ENCODE measurements around the gene SH3PXD2A.
A peak's percentile ranks its signal among the peaks of the same experiment; 100 is the strongest.
"Not testable (repeated sequence)": the region's sequence is repeated elsewhere in the genome, so short reads cannot be mapped to it uniquely, and the experiment has no call there.

Gene SH3PXD2A

DNA sequence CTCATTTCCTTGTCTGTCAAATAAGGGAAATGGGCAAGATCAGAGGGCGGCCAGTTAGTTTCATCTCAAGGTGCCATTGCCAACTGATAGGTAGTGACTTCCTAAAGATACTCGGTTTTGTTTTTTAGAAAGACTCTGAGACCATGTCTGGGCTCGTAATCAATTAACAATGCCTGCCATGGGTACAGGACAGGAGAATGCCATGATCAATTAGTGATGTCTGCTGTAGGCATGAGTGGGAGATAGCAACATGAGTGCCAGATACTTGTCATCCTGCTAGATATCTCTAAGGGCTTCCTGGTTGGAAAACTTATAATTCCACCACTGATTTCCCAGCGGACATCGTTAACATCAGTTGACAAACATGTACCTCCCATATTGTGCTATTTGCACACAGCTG is 64.8 kb downstream of the SH3PXD2A start:
- no peak for DNase-seq (ENCODE audit: low read depth)

DNA sequence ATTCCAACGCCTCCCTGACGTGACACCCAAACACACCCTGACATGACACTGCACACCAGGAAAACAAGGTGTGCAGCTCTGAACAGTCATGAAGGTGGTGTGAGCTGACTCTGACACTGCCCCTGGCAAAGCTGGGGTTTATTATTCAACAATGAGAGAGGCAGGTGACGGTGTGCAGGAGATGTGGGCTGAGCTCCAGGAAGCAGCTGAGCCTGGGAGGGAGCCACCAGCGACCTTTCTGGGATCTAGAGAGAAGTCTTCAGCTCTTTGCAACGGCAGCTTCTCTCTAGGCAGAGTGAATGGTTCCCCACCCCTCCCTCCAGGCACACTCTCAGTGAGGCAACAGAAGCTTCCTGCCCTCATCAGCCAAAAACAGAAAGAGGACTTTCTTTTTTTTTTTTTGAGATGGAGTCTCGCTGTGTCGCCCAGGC is 65.6 kb downstream of the SH3PXD2A start:
- no peak for DNase-seq (ENCODE audit: low read depth)

DNA sequence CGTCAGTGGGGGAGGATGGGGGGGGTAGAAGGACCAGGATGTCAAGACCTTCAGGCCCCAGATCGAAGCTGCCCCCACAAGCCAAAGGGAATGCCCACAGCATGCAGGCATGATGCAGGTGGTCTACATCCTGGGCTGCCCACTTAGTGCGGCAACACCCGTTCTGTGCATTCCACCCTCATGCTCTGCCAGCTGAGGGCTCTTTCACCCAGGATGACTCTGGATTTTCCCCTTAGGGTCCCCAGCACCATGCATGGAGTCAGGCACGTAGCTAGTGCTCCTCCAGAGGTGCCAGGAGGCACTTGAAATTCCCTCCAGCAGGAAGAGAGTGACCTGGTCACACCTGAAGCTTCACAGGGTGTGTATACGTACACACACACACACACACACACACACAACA is 66.2 kb downstream of the SH3PXD2A start:
- DNase-seq (ENCODE audit: low read depth) = no peak

DNA sequence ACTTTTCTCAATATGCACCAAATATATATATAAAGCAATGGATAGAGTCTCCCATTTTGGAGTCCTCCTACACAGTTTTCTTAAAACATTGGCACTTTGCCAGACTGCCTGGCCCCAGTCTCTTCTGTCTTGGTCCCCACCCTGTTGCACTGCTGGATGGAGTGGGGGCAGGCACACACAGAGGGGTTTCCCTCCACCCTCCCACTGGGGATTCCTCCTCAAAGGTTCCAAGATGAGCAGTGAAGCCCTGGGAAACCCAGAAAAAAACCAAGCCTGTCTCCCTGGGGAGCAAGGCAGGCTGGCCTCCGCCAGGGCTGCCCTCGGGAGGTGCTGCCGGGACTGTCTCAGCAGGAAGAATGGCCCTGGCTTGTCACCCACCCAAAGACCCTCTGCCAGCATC is 68.0 kb downstream of the SH3PXD2A start:
- no peak for DNase-seq (ENCODE audit: low read depth)

DNA sequence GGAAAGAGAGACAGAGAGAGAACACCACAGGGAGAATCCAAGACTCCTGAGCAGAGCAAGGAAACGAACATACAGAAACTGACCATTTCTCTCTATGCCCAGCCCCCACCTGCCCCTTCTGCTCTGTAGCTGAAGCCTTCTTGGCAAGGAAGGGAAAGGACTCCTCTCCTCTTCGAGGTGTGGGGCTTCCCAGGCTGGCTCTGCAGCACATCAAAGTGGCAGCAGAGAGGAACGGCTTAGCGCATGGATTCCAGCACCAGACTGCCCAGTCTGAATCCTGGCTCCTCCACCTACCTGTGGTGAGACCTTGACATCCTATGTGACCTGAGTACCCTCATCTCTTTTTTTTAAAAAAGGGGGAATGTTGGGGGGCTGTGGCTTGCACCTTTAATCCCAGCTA is 69.4 kb downstream of the SH3PXD2A start:
- DNase-seq (ENCODE audit: low read depth) = no peak

DNA sequence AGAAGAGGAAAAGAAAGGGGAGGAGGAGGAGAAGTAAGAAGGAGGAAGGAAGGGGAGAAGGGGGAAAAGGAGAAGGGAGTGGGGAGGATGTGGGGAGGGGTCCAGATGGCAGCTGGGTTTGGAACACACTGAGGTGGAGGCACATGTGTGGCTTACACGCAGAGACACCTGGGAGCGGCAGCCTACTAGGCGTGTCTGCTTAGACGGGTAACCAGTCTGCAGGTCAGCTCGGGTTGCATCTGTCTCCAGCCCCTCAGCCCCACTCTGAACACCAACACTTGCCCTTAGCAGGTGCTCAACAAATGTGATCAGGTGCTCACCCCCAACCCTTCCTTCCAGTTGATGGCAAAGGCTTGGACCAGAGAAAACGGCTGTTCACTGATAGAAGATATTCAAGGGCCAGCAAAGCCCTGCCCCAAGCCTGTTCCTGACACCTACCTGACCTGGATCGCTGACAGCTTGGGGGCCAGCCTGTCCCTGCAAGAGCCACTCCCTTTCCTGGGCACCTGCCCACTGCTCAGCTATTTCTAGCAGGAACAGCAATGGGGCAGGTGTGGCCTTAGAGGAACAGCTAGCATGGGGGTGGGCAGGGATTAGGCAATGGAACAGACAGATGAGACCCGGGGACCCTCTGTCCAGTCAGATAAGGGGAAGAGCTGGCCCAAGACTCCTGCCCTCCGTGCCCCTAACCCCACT is 70.5 kb downstream of the SH3PXD2A start:
- DNase-seq (ENCODE audit: low read depth) = no peak

DNA sequence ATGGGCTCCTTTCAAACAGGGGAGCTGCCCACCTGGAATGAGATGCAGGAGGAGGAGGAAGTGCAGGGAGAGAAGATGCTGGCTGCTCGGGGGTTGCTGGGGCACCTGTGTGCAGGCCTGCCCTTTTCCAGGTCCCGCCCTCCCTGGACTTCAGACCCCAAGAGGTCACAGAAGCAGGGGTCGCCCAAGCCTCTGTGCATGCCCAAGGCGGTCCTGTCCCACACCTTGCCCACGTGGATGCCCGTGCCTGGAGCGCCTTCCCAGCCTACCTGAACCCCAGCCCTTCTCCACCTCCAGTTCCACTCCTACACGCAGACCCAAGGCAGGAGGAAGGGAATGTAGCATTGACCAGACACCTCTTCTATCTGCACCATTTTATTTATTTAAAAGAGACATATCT is 71.3 kb downstream of the SH3PXD2A start:
- DNase-seq (ENCODE audit: low read depth) = no peak

DNA sequence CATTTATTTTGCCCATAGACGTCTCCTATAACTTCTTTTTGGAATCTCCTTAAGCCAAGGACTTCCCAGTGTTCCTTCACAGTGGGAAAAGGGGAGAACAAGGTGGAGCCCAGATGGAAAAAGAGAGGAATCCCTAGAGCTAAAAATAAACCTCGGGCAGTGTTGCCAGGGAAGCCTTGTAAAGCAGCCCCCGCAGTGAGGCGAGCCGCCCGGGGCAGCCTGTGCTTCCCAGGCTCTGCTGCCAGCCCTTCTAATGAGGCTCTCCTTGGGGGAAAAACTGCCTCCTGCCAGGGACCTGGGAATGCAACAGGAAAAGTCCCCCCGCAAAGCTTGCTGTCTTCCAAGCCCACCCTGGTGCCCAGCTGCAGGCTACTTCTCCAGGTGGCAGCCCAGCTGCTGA is 71.7 kb downstream of the SH3PXD2A start:
- no peak for DNase-seq (ENCODE audit: low read depth)

DNA sequence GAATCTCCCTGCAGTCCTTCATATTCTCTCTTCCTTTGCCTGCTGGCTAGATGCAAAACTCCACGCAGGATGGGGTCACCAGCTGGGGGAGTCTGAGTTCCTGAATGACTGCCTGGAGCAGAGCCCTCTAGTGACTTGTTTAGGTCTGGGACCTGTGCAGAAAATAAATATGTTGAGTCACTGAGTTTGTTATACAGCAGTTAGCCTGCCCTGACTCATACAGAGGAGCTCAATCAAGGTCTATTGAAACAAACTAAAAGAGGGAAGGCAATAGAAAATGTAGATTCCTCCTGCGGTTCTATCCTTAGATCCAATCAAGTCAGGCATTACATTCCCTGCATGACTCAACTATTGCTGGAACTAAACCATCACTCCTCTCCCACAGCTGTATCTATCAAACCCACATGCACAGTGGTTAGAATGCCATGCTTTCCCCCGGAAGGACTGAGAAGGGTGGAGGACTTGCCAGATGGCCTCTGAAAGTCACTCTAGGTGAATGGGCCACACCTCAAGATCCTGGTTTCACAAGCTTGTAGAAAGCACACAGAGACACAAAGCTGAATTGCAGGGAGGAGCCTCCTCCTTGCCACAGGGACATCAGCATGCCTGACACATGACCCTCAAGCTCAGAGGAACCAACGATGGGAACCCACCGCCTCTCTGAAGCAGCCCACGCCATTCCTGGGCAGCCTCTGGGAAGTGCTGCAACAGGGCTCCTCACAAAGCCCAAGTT is 73.9 kb downstream of the SH3PXD2A start:
- DNase-seq (ENCODE audit: low read depth) = no peak

DNA sequence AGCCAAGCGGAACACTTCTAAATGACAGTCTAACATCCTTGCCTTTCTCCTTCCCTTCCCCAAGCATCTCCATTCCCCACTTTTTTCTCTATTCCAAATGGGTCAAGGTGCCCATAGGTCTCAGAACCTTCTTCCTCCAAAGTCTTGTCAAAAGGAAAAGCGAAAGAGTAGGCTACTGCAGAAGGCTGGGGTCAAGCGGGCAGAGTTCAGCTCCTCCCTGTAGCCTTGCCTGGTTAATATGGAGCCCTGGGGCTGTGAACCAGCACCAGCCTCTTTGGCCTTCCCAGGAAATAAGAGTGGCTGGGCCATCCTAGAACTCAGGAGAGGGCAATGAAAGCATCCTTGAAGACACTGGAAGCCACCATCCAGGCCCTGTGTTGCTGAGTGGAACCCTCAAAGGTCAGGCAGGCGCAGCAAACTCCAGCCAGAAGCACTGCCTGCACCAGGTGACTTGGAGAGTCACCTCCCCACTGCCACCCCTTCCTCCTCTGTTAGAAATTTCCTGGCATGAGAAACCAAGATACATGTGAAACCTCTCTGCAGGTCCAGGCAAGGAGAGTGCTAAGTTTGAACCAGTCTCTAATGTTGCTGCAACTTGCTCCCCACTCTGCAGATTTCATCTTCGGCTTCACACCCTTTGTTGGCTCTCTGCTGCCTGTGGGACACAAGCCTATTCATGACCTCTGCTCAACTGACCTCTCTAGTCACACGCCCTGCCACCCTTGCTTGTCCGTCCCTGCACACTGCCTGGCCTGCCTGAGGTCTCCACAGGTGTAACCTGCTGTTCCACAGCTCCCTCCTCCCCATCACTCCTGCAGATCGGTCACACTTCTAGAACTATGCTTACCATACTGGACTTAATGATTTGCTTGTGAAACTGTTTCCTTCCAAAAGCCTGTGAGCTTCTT is 74.9 kb downstream of the SH3PXD2A start:
- no peak for DNase-seq (ENCODE audit: low read depth)

DNA sequence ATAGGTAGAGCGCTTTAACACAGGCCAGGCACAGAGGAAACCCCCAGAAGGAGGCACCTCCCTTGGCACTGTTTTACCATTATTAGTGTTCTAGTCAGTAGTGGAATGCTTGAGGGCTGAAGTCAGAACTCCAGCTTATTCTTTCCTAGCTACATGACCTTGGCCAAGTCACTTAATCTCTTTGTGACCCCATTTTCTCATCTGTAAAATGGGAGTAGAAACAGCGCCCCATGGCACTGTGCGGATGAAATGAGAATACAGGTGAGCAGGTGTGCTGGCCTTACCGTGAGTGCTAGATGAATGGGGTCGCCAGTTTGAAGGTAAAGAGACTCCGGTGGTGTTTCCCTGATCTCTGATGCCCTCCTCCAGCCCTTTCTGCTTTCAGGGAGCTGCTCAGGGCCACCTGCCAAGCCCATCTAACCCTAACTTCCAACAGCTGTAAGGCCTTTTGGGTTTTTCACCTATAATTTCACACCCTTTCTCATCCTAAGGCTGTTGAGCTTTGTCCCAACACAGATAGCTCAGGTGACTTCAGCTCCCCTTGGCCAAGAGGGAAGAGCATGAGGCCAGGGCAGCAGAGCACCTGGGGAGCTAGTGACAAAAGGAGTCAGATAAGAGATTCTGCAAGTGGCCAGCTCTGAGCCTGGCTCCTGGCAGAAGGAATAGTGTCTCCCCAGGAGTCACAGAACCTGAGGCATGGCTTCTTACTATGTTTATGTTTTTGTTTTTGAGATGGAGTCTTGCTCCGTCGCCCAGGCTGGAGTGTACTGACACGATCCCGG is 76.8 kb downstream of the SH3PXD2A start:
- no peak for DNase-seq (ENCODE audit: low read depth)

DNA sequence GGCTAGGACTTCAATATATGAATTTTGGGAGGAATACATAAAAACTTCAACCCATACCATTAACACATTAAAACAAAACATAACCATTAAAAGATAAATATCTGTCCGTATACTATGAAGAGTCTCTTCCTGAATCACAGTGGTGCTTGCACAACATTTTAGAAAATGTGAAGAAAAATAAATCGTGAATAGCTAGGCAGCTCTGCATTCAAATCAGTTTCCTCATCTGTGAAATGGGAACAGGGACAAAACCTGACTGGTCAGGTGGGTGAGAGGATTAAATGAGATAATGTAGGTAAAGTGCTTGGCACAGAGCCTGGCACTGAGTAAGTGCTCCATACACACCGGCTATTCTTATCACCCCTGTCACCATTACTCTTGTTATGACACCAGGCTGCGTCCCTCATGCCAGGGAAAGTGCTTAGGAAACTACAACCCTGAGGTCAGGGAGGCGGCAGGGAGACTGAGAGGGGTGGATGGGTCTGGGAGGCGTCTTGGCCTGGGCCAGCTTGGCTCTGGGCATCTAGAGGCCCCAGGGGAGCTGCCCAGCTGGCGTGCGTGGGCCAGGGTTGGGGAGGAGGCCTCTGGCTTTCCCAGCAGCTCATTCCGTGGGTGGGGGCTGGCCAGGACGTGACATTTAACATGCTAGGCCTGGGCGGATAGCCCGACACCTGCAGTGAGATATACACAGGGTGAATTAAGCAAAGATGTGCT is 78.3 kb downstream of the SH3PXD2A start:
- no peak for DNase-seq (ENCODE audit: low read depth)

DNA sequence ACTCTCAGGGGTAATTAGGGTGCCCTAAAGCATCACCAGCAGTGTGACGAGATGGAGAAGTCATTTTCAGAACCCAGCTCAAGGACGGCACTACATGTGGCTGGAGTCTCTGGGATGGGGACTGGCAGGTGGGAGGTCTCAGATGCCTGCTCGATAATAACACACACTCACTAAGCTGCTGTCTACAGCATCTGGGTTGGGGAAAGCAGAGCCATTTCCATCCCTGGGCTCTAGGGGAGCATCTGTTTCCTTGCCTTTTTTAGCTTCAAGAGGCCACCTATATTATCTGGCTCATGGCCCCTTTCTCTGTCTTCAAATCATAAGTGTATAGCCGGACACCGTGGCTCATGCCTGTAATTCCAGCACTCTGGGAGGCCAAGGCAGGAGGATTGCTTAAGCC is 79.6 kb downstream of the SH3PXD2A start:
- DNase-seq (ENCODE audit: low read depth) = no peak

DNA sequence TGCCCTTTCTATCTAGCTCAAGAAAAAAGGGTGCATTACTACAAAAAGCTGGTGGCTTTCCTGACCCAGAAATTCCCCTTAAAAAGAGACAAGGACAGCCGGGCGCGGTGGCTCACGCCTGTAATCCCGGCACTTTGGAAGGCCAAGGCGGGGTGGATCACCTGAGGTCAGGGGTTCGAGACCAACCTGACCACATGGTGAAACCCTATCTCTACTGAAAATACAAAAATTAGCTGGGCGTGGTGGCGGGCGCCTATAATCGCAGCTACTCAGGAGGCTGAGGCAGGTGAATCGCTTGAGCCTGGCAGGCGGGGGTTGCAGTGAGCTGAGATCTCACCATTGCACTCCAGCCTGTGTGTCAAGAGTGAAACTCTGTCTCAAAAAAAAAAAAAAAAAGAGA is 82.5 kb downstream of the SH3PXD2A start:
- not testable (repeated sequence) for DNase-seq (ENCODE audit: low read depth)

DNA sequence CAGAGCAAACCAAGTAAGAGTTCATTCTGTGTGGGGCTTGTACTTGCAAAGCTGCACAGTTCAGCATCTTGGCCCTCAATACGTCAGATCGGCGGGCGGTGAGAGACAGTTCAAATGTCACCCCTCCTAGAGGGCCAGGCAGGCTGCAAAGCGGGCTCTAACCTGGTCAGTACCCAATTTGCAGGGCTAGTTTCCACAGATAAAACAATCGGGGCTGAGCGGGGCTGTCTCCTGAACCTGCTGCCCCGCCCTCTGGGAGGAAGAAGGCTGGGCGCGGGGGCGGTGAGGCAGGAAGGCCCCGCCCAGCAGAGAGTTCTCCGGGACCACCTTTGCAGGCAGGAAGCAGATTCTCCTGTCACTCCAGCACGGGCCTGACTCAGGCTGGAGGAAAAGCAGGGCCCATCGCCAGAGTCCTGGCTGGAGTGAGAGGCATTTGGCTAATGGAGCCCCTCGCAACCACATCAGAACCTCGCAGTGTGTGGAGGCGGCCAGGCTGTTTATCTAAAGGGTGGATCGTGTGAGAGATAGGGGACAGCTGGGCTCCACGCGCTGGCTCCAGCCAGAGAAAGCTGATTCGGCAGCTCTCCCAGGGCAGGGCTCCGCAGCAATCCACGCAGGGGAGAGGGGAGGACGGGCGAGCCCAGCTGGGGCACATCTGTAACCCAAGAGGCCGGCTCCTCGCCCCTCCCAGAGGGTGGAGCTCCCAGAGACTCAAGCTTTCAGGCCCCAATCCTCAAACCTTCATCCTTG is 83.1 kb downstream of the SH3PXD2A start:
- DNase-seq (ENCODE audit: low read depth) = peak; percentile 25

DNA sequence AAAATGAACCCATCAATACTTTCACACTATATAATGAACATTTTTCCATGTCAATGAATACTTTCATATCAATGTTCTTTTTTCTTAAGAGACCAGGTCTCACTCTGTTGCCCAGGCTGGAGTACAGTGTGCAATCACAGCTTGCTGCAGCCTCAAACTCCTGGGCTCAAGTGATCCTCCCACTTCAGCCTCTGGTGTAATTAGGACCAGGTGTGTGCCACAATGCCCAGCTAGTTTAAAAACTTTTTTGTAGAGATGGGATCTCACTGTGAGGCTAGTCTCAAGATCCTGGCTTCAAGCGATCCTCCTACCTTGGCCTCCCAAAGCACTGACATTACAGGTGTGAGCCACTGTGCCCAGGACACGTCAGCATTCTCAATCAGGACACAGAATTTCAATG is 85.2 kb downstream of the SH3PXD2A start:
- DNase-seq (ENCODE audit: low read depth) = no peak

DNA sequence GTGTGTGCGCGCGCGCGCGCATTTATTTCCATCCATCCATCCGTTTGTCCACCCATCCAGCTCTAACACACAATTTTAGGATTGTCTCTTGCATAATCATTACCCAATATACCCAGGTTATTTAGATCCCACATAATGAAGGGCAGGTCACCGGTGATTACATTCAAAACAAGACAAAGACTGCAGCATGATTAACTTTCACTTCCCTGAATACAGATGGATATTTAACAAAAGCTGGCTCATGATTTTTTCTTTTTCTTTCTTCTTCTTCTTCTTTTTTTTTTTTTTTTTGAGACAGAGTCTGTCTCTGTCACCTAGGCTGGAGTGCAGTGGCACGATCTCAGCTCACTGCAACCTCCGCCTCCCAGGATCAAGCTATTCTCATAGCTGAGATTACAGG is 86.2 kb downstream of the SH3PXD2A start:
- no peak for DNase-seq (ENCODE audit: low read depth)

DNA sequence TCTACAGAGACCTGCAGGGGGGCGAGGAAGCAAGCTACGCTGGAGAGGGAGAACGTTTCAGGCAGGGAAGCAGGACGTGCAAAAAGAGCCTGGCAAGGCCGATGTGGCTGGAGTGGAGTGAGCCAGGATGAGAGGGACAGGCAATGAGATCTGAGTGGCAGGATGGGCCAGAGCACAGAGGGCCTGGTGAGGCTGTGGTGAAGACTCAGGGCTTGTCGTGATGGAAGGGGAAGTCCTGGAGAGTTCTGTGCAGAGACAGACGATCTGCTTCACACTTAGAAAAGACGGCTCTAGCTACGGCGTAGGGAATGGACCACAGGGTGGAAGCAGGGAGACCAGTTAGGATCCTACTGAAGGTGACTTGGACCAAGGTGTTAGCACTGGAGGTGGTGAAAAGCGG is 87.0 kb downstream of the SH3PXD2A start:
- DNase-seq (ENCODE audit: low read depth) = no peak

DNA sequence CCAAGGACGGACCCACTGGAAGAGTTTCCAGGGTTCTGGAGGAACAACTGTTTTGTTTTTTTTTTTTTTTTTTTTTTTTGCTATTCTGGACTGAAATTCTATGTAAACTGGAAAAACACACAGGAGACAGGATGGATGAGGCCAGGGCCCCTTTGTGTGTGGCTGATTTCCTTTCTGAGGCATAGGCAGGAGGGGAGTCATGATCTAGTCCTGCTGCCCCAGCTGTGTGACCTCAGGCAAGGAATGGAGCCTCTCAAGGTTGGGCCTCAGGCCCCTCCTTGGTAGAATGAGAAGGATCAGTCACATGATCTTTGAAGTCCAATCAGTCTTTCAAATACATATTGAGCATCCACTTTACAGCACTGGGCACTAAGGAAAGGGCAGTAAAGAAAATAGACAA is 87.6 kb downstream of the SH3PXD2A start:
- no peak for DNase-seq (ENCODE audit: low read depth)

DNA sequence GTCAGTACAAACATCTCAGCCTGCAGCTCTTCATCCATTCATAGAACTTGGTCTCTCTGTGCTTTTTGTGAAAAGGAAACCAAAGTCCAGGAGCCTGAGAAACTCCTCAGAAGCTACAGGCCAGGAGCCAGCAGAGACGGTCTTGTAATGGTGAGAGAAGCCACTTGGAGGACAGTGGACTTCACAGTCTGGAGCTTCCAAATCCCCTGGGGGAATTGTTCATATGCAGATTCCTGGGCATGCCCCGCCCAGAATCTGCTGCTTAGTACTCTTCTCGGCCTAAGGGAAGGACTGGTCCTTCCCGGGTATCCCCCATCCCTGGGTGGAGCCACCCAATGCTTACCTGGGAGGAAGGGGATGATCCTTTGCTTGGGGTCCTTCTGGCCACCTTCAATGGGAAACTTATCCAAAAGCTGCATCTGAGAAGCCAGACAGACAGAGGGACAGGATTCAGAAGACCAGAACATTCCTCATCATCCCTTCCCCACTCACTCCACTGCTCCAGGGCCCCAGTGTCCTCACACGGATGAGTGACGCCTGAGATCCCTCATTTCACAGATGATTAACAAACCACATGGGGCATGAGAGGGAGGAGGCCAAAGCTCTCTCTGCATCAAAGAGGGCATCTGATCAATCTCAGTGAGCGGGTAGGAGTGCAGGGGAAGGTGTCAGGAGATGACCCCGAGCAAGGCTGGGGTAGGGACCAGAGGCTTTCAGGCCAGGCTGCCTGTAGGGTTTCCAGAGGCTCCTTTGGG is 88.4 kb downstream of the SH3PXD2A start:
- no peak for DNase-seq (ENCODE audit: low read depth)

Data from stimulated activated CD8-positive, alpha-beta memory T cell treated with anti-CD3 and anti-CD28 coated beads, Interleukin-7, amount 100 ng/mL, for 24 hours (primary cell).